Measurements from ENCODE around the gene ZNF365.
"Not testable (repeated sequence)": the region's sequence is repeated elsewhere in the genome, so short reads cannot be mapped to it uniquely, and the experiment has no call there.

ZNF365 gene

DNA sequence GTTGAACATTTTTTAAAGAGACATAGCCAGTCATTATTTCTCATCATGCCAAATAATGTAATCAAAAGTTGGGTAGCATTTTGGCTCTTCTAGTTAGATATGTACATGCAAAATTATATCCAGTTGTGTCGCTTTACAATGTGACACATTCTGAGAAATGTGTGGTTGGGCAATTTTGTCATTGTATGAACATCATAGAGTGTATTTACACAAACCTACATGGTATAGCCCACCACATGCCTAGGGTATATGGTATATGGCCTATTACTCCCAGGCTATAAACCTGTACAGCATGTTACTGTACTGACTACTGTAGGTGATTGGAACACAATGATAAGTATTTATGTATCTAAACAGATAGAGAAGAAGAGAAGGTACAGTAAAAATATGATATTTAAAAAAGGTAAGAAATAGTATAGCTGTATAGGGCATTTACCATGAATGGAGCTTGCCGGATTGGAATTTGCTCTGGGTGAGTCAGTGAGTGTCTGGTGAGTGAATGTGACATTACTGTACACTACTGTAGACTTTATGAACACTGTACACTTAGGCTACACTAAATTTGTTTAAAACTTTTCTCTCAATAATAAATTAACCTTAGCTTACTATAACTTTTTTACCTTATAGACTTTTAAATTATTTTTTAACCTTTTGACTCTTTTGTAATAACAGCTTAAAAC, 16.5 kb downstream of the ZNF365 start:
- H3K4me1 ChIP-seq (ENCODE audit: control insufficient read depth, insufficient read depth, low read length): no peaks in the 10 kb centered on the region
- H3K27me3 ChIP-seq (ENCODE audit: control insufficient read depth in 1 of 2, insufficient read depth in 2 of 2, low read length in 2 of 2): no peaks in the 10 kb centered on the region
- H3K9me3 ChIP-seq (ENCODE audit: control insufficient read depth in 2 of 2, low read length in 2 of 2): no peaks in the 10 kb centered on the region
- no peak overlapping the region for H3K4me3 ChIP-seq (ENCODE audit: low read length in 2 of 2)
- H3K36me3 ChIP-seq (ENCODE audit: control insufficient read depth in 2 of 2, insufficient read depth in 2 of 2, low read length in 2 of 2): no peaks in the 10 kb centered on the region
- no peak overlapping the region for H3K27ac ChIP-seq (ENCODE audit: low read length)
- H3K9ac ChIP-seq (ENCODE audit: low read length in 2 of 2): no peak overlapping the region

GRCh38 chr10:62393237-62393636, 19.1 kb downstream of the ZNF365 start:
- Histone ChIP-seq H3K4me1 (ENCODE audit: control insufficient read depth, insufficient read depth, low read length) (no peaks in the 10 kb centered on the region), H3K9ac (ENCODE audit: low read length in 2 of 2) (no peak overlapping the region), H3K27ac (ENCODE audit: low read length) (no peak overlapping the region)

DNA sequence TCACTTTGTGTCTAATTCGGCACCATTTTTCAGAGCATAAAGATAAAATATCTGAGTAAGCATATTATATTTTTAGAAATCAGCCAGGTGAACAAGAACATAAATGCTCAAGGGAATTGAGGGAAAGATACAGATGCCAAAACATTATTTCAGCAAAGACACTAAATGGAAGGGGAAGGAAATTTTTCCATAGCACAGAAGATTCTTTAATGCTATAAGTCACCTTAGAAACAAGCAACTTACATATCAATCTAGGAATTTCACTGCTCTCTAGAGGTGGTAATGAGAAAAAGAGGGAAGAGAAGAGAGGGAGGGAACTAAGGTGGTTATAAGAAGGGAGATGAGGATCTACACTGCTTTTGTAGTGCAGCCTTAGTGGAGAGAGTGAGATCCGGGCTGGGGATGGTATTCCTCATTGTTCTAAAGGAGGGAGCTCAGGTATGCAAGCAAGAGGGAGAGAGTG, 20.4 kb downstream of the ZNF365 start:
- no peaks in the 10 kb centered on the region for H3K36me3 ChIP-seq (ENCODE audit: control insufficient read depth in 2 of 2, insufficient read depth in 2 of 2, low read length in 2 of 2)
- no peak overlapping the region for H3K4me3 ChIP-seq (ENCODE audit: low read length in 2 of 2)
- H3K4me1 ChIP-seq (ENCODE audit: control insufficient read depth, insufficient read depth, low read length): no peaks in the 10 kb centered on the region
- H3K9ac ChIP-seq (ENCODE audit: low read length in 2 of 2): no peak overlapping the region
- no peak overlapping the region for H3K27ac ChIP-seq (ENCODE audit: low read length)
- no peaks in the 10 kb centered on the region for H3K27me3 ChIP-seq (ENCODE audit: control insufficient read depth in 1 of 2, insufficient read depth in 2 of 2, low read length in 2 of 2)
- no peaks in the 10 kb centered on the region for H3K9me3 ChIP-seq (ENCODE audit: control insufficient read depth in 2 of 2, low read length in 2 of 2)

More at GRCh38 chr10:62393237-62393636, 19.1 kb downstream of the ZNF365 start:
- Histone ChIP-seq H3K4me3 (ENCODE audit: low read length in 2 of 2) (no peak overlapping the region), H3K27me3 (ENCODE audit: control insufficient read depth in 1 of 2, insufficient read depth in 2 of 2, low read length in 2 of 2) (no peaks in the 10 kb centered on the region), H3K36me3 (ENCODE audit: control insufficient read depth in 2 of 2, insufficient read depth in 2 of 2, low read length in 2 of 2) (no peaks in the 10 kb centered on the region), H3K9me3 (ENCODE audit: control insufficient read depth in 2 of 2, low read length in 2 of 2) (no peaks in the 10 kb centered on the region)

DNA sequence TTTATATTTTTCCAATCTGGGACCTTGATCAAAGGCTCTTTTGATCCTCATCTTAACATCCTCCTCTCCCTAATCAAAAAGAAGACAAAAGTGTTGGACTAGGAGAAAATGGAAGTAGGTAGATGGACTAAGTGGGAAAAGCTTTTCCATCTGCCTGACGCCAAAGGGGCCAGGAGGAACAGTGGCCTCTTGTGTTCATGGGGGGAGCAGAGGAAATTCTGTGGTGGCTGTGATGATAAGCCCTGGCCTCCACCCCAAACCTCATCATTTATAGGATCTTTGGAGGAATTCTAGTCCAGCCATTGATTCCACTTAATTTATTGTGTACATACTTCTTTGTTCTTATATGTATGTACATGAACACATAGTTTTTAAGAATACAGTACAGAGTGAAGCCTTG, 21.7 kb downstream of the ZNF365 start:
- Histone ChIP-seq H3K36me3 (ENCODE audit: control insufficient read depth in 2 of 2, insufficient read depth in 2 of 2, low read length in 2 of 2) (no peaks in the 10 kb centered on the region), H3K4me1 (ENCODE audit: control insufficient read depth, insufficient read depth, low read length) (no peaks in the 10 kb centered on the region), H3K9ac (ENCODE audit: low read length in 2 of 2) (no peak overlapping the region), H3K27me3 (ENCODE audit: control insufficient read depth in 1 of 2, insufficient read depth in 2 of 2, low read length in 2 of 2) (no peaks in the 10 kb centered on the region), H3K27ac (ENCODE audit: low read length) (no peak overlapping the region), H3K4me3 (ENCODE audit: low read length in 2 of 2) (no peak overlapping the region), H3K9me3 (ENCODE audit: control insufficient read depth in 2 of 2, low read length in 2 of 2) (no peaks in the 10 kb centered on the region)

GRCh38 chr10:62396864-62397263, 22.7 kb downstream of the ZNF365 start:
- H3K36me3 ChIP-seq (ENCODE audit: control insufficient read depth in 2 of 2, insufficient read depth in 2 of 2, low read length in 2 of 2): no peaks in the 10 kb centered on the region
- H3K4me3 ChIP-seq (ENCODE audit: low read length in 2 of 2): no peak overlapping the region
- no peaks in the 10 kb centered on the region for H3K4me1 ChIP-seq (ENCODE audit: control insufficient read depth, insufficient read depth, low read length)
- no peak overlapping the region for H3K9ac ChIP-seq (ENCODE audit: low read length in 2 of 2)
- H3K9me3 ChIP-seq (ENCODE audit: control insufficient read depth in 2 of 2, low read length in 2 of 2): no peaks in the 10 kb centered on the region
- H3K27ac ChIP-seq (ENCODE audit: low read length): no peak overlapping the region
- no peaks in the 10 kb centered on the region for H3K27me3 ChIP-seq (ENCODE audit: control insufficient read depth in 1 of 2, insufficient read depth in 2 of 2, low read length in 2 of 2)

DNA sequence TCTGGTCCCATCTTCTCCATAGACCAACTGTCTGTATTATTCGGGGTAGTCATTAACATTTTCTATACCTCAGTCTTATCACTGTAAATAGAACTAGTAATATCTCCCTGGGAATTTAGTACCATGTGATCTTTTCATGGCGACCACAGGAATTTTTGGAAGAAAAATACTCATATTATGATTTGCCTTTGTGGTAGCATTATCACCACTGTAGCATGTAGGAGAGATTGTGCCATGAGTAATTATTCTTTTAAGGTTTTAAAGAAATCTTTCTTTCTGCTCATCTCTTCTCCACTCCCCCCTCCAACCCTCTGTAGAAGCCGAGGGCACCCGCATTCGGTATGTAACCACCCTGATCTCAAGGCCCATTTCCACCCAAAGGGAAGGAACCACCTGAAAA, 25.0 kb downstream of the ZNF365 start:
- H3K9ac ChIP-seq (ENCODE audit: low read length in 2 of 2): no peak overlapping the region
- H3K9me3 ChIP-seq (ENCODE audit: control insufficient read depth in 2 of 2, low read length in 2 of 2): no peaks in the 10 kb centered on the region
- no peaks in the 10 kb centered on the region for H3K36me3 ChIP-seq (ENCODE audit: control insufficient read depth in 2 of 2, insufficient read depth in 2 of 2, low read length in 2 of 2)

GRCh38 chr10:62402508-62402907, 28.3 kb downstream of the ZNF365 start:
- Histone ChIP-seq H3K4me1 (ENCODE audit: control insufficient read depth, insufficient read depth, low read length) (no peaks in the 10 kb centered on the region), H3K9me3 (ENCODE audit: control insufficient read depth in 2 of 2, low read length in 2 of 2) (peaks cover 0 to 3% of the 10 kb centered on the region in 2 donors), H3K27me3 (ENCODE audit: control insufficient read depth in 1 of 2, insufficient read depth in 2 of 2, low read length in 2 of 2) (no peaks in the 10 kb centered on the region), H3K27ac (ENCODE audit: low read length) (no peak overlapping the region), H3K9ac (ENCODE audit: low read length in 2 of 2) (no peak overlapping the region), H3K4me3 (ENCODE audit: low read length in 2 of 2) (no peak overlapping the region), H3K36me3 (ENCODE audit: control insufficient read depth in 2 of 2, insufficient read depth in 2 of 2, low read length in 2 of 2) (no peaks in the 10 kb centered on the region)

More for the DNA sequence above, 25.0 kb downstream of the ZNF365 start:
- Histone ChIP-seq H3K4me3 (ENCODE audit: low read length in 2 of 2) (no peak overlapping the region), H3K4me1 (ENCODE audit: control insufficient read depth, insufficient read depth, low read length) (no peaks in the 10 kb centered on the region), H3K27me3 (ENCODE audit: control insufficient read depth in 1 of 2, insufficient read depth in 2 of 2, low read length in 2 of 2) (no peaks in the 10 kb centered on the region), H3K27ac (ENCODE audit: low read length) (no peak overlapping the region)

DNA sequence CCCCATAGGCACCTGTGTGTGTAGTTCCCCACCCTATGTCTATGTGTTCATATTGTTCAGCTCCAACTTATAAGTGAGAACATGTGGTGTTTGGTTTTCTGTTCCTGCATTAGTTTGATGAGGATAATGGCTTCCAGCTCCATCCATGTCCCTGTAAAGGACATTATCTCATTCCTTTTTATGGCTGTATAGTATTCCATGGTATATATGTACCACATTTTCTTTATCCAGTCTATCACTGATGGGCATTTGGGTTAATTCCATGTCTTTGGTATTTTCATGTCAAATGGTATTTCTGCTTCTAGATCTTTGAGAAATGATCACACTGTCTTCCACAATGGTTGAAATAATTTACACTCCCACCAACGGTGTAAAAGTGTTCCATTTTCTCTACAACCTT, 36.4 kb downstream of the ZNF365 start:
- H3K36me3 ChIP-seq (ENCODE audit: control insufficient read depth in 2 of 2, insufficient read depth in 2 of 2, low read length in 2 of 2); H3K27ac ChIP-seq (ENCODE audit: low read length); H3K27me3 ChIP-seq (ENCODE audit: control insufficient read depth in 1 of 2, insufficient read depth in 2 of 2, low read length in 2 of 2); H3K4me1 ChIP-seq (ENCODE audit: control insufficient read depth, insufficient read depth, low read length); H3K9ac ChIP-seq (ENCODE audit: low read length in 2 of 2); H3K4me3 ChIP-seq (ENCODE audit: low read length in 2 of 2); H3K9me3 ChIP-seq (ENCODE audit: control insufficient read depth in 2 of 2, low read length in 2 of 2): not testable (repeated sequence)

GRCh38 chr10:62410934-62411333, 36.8 kb downstream of the ZNF365 start:
- H3K36me3 ChIP-seq (ENCODE audit: control insufficient read depth in 2 of 2, insufficient read depth in 2 of 2, low read length in 2 of 2); H3K9ac ChIP-seq (ENCODE audit: low read length in 2 of 2); H3K4me1 ChIP-seq (ENCODE audit: control insufficient read depth, insufficient read depth, low read length); H3K27ac ChIP-seq (ENCODE audit: low read length); H3K9me3 ChIP-seq (ENCODE audit: control insufficient read depth in 2 of 2, low read length in 2 of 2); H3K4me3 ChIP-seq (ENCODE audit: low read length in 2 of 2); H3K27me3 ChIP-seq (ENCODE audit: control insufficient read depth in 1 of 2, insufficient read depth in 2 of 2, low read length in 2 of 2): not testable (repeated sequence)

- Histone ChIP-seq H3K27me3 (ENCODE audit: control insufficient read depth in 1 of 2, insufficient read depth in 2 of 2, low read length in 2 of 2) (no peaks in the 10 kb centered on the region), H3K27ac (ENCODE audit: low read length) (no peak overlapping the region), H3K36me3 (ENCODE audit: control insufficient read depth in 2 of 2, insufficient read depth in 2 of 2, low read length in 2 of 2) (no peaks in the 10 kb centered on the region), H3K4me1 (ENCODE audit: control insufficient read depth, insufficient read depth, low read length) (no peaks in the 10 kb centered on the region), H3K9ac (ENCODE audit: low read length in 2 of 2) (no peak overlapping the region), H3K4me3 (ENCODE audit: low read length in 2 of 2) (no peak overlapping the region), H3K9me3 (ENCODE audit: control insufficient read depth in 2 of 2, low read length in 2 of 2) (no peaks in the 10 kb centered on the region)
These were observed 38.9 kb downstream of the ZNF365 start for GRCh38 chr10:62413048-62413447.

DNA sequence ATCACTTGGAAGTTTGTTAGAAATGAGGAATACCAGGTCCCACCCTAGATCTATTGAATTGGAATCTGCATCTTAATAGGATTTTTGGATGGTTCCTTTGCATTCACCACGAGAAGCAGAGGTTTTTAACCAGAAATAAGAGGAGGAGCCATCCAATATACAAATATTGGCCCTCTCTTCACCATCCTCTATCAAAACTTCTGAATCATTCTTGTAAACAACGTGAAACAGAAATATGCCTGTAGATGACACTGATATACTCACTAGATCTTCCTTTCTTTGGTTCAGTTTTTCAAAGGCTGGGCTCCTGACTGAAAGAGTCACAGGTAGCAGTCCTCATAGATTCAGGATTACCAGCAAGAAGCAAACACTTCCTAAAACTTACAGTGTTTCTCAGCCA, 39.5 kb downstream of the ZNF365 start:
- no peaks in the 10 kb centered on the region for H3K27me3 ChIP-seq (ENCODE audit: control insufficient read depth in 1 of 2, insufficient read depth in 2 of 2, low read length in 2 of 2)
- H3K4me3 ChIP-seq (ENCODE audit: low read length in 2 of 2): no peak overlapping the region
- H3K4me1 ChIP-seq (ENCODE audit: control insufficient read depth, insufficient read depth, low read length): no peaks in the 10 kb centered on the region
- H3K36me3 ChIP-seq (ENCODE audit: control insufficient read depth in 2 of 2, insufficient read depth in 2 of 2, low read length in 2 of 2): no peaks in the 10 kb centered on the region
- H3K9me3 ChIP-seq (ENCODE audit: control insufficient read depth in 2 of 2, low read length in 2 of 2): no peaks in the 10 kb centered on the region
- H3K27ac ChIP-seq (ENCODE audit: low read length): no peak overlapping the region
- H3K9ac ChIP-seq (ENCODE audit: low read length in 2 of 2): no peak overlapping the region
